IPS-18c (cell line): ENCODE data around the gene SUPT7L.
A peak's percentile ranks its signal among the peaks of the same experiment; 100 is the strongest.
"Not testable (repeated sequence)": the region's sequence is repeated elsewhere in the genome, so short reads cannot be mapped to it uniquely, and the experiment has no call there.

Experiments
- H3K4me3 ChIP-seq: 2 replicates; pipeline ENCODE4 v1.7.0; 2013; ENCODE audit warnings: low read depth, mild to moderate bottlenecking, low read length, moderate library complexity; ENCODE audit not compliant: insufficient read depth
- H3K9me3 ChIP-seq: one replicate; pipeline ENCODE4 v1.6.1; 2013; ENCODE audit warnings: mild to moderate bottlenecking, low read length, moderate library complexity; ENCODE audit not compliant: control insufficient read depth, insufficient read depth

The SUPT7L gene

GRCh38 chr2:27653397-27653796, 10.0 kb downstream of the SUPT7L start:
- no peak overlapping the region for H3K4me3 ChIP-seq

GRCh38 chr2:27652790-27653189, 10.6 kb downstream of the SUPT7L start:
- Histone ChIP-seq H3K9me3 (peaks cover 2% of the 10 kb centered on the region), H3K4me3 (no peak overlapping the region)

More at GRCh38 chr2:27653397-27653796, 10.0 kb downstream of the SUPT7L start:
- peaks cover 2% of the 10 kb centered on the region for H3K9me3 ChIP-seq

- H3K4me3 ChIP-seq, result no peak overlapping the region
- H3K9me3 ChIP-seq, result peaks cover under 1% of the 10 kb centered on the region
Measured at GRCh38 chr2:27652341-27652740, 11.1 kb downstream of the SUPT7L start.

- Histone ChIP-seq H3K9me3 (no peaks in the 10 kb centered on the region), H3K4me3 (no peak overlapping the region)
Measured at GRCh38 chr2:27651056-27651455, 12.4 kb downstream of the SUPT7L start.

GRCh38 chr2:27647737-27648136, 15.7 kb downstream of the SUPT7L start:
- Histone ChIP-seq H3K4me3 (no peak overlapping the region), H3K9me3 (no peaks in the 10 kb centered on the region)

GRCh38 chr2:27647289-27647688, 16.1 kb downstream of the SUPT7L start:
- H3K4me3 ChIP-seq, result no peak overlapping the region
- no peaks in the 10 kb centered on the region for H3K9me3 ChIP-seq

GRCh38 chr2:27645197-27645596, 18.2 kb downstream of the SUPT7L start:
- no peak overlapping the region for H3K4me3 ChIP-seq
- no peaks in the 10 kb centered on the region for H3K9me3 ChIP-seq

- Histone ChIP-seq H3K9me3 (no peaks in the 10 kb centered on the region), H3K4me3 (no peak overlapping the region)
Measured at GRCh38 chr2:27640722-27641245, 22.6 kb downstream of the SUPT7L start.

- Histone ChIP-seq H3K4me3 (no peak overlapping the region), H3K9me3 (no peaks in the 10 kb centered on the region)
Measured at GRCh38 chr2:27638709-27639108, 24.7 kb downstream of the SUPT7L start.

- H3K4me3 ChIP-seq, result no peak overlapping the region
- no peaks in the 10 kb centered on the region for H3K9me3 ChIP-seq
Measured at GRCh38 chr2:27638037-27638637, 25.3 kb downstream of the SUPT7L start.

GRCh38 chr2:27636766-27637165, 26.6 kb downstream of the SUPT7L start:
- no peak overlapping the region for H3K4me3 ChIP-seq
- H3K9me3 ChIP-seq, result no peaks in the 10 kb centered on the region

GRCh38 chr2:27634291-27634690, 29.1 kb downstream of the SUPT7L start:
- no peak overlapping the region for H3K4me3 ChIP-seq
- H3K9me3 ChIP-seq, result no peaks in the 10 kb centered on the region

GRCh38 chr2:27630257-27630656, 33.2 kb downstream of the SUPT7L start:
- not testable (repeated sequence) for H3K9me3 ChIP-seq, H3K4me3 ChIP-seq

GRCh38 chr2:27628767-27629709, 34.4 kb downstream of the SUPT7L start, which contains the start of the genes CCDC121 and GPN1:
Gene CCDC121 (minus strand): TSS chr2:27629012. CDS start chr2:27627799, 1,213 bp downstream.
Gene GPN1 (plus strand): TSS chr2:27629050. CDS start chr2:27629059, 9 bp downstream.
- Histone ChIP-seq H3K9me3 (no peaks in the 10 kb centered on the region), H3K4me3 (peak within 1 kb of the TSS; percentile 85)

- Histone ChIP-seq H3K4me3 (peak overlapping the region; percentile 85), H3K9me3 (no peaks in the 10 kb centered on the region)
Measured at GRCh38 chr2:27627963-27628766, 35.2 kb downstream of the SUPT7L start.

- H3K4me3 ChIP-seq, H3K9me3 ChIP-seq: not testable (repeated sequence)
Measured at GRCh38 chr2:27626921-27627320, 36.5 kb downstream of the SUPT7L start.

- not testable (repeated sequence) for H3K4me3 ChIP-seq, H3K9me3 ChIP-seq
Measured at GRCh38 chr2:27626323-27626722, 37.1 kb downstream of the SUPT7L start.
